HG02943 (cell line): ENCODE data around the gene AKAP6.
"Not testable (repeated sequence)": the region's sequence is repeated elsewhere in the genome, so short reads cannot be mapped to it uniquely, and the experiment has no call there.

Experiments
- ATAC-seq: cut with Tn5 transposase; IDR thresholded peaks from one replicate; pipeline ENCODE4 v1.9.1; 2021; ENCODE audit warnings: mild to moderate bottlenecking, low read depth, moderate library complexity; ENCODE audit not compliant: unreplicated experiment

The AKAP6 gene

GRCh38 chr14:32784405-32784804 lies 455.3 kb downstream of the AKAP6 start:
- ATAC-seq, result no peak

DNA sequence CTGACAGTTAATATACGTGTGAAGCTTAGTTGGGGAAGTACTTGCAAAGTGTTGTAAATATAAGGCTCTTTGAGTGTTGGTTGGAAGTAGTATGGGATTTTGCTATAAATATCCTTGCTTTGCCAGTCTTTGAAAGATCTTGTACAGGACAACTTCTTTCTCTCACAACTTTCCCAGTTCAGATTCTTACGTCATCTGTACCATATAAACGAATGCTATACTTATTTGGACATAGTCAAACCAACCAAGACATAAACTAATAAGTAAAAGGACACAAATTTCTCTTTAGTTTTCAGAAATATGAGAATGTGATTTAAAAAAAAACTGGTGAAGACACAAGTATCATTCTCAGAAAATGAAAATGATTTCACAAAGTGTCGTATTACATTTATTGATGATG lies 456.5 kb downstream of the AKAP6 start:
- ATAC-seq, result no peak

DNA sequence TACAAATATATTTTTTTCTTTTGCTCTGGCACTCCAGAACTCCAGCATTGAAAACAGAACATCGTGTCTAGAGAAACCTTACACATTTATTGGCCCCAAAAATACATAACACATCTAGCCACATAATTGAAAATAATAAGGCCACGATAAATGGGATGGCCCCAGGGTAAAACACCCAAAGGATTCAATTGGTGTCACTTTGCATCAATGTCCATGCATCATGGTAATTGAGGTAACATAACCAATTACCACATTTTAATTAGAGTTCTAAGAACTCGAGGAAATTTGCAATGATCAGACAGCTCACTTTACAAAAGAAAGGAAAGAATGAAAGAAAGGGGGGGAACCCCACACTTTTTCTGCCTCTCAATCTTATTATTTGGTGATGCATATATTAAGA lies 457.8 kb downstream of the AKAP6 start:
- no peak for ATAC-seq

DNA sequence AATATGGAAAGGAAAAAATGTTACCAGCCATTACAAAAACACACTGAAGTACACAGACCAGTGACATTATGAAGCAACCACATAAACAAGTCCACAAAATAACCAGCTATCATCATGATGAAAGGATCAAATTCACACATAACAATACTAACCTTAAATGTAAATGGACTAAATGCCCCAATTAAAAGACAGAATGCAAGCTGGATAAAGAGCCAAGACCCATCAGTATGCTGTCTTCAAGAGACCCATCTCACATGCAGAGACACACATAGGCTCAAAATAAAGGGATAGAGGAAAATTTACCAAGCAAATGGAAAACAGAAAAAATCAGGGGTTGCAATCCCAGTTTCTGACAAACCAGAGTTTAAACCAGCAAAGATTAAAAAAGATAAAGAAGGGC lies 463.9 kb downstream of the AKAP6 start:
- not testable (repeated sequence) for ATAC-seq

- no peak for ATAC-seq
Observed at GRCh38 chr14:32800320-32800719, 471.2 kb downstream of the AKAP6 start.

DNA sequence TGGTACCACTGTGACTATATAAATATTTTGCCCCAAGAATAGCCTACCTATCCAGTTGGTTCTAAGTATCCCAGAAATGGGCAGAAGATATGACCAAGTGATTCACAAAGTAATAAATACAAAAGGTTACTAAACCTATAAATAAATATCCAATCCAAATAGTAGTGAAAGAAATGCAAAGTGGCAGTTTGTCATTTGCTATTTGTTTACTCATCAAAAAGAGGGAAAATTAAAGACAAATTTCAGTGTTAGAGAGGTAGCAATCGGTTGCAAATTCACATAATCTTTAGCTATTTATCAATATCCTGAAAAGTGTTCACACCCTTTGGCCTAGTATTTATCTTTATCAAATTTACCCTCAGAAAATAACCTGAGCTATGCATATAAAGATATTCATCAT lies 473.2 kb downstream of the AKAP6 start:
- ATAC-seq, result no peak

GRCh38 chr14:32805979-32806378 lies 476.9 kb downstream of the AKAP6 start:
- ATAC-seq, result no peak

GRCh38 chr14:32808644-32809043 lies 479.5 kb downstream of the AKAP6 start:
- ATAC-seq, result no peak

- ATAC-seq, result no peak
Observed at GRCh38 chr14:32809255-32809654, 480.2 kb downstream of the AKAP6 start.

GRCh38 chr14:32813401-32813800 lies 484.3 kb downstream of the AKAP6 start:
- no peak for ATAC-seq

GRCh38 chr14:32814721-32815120 lies 485.6 kb downstream of the AKAP6 start:
- ATAC-seq, result no peak

- no peak for ATAC-seq
Observed at GRCh38 chr14:32816588-32816987, 487.5 kb downstream of the AKAP6 start.

GRCh38 chr14:32817780-32818179 lies 488.7 kb downstream of the AKAP6 start:
- no peak for ATAC-seq

DNA sequence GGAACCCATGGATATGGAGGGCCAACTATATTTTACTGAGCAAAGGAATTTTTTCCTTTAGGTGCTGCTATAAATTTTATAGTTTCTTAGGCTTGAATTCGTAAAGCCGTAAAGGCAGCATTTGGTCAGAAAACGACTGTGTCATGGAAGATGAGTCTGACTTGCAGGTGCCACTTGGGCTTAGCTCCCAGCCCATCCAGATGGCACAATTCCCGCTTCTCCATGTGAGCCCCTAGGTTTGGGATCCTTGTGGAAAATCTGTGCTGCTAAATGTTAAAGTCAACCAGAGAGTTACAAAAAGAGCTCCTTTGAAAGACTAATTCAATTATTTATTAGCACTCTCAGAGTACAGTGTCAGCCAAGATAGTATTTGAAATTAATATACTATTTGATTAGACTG lies 489.5 kb downstream of the AKAP6 start:
- no peak for ATAC-seq

GRCh38 chr14:32820181-32820580 lies 491.1 kb downstream of the AKAP6 start:
- no peak for ATAC-seq

- no peak for ATAC-seq
Observed at GRCh38 chr14:32820682-32821081, 491.6 kb downstream of the AKAP6 start.

DNA sequence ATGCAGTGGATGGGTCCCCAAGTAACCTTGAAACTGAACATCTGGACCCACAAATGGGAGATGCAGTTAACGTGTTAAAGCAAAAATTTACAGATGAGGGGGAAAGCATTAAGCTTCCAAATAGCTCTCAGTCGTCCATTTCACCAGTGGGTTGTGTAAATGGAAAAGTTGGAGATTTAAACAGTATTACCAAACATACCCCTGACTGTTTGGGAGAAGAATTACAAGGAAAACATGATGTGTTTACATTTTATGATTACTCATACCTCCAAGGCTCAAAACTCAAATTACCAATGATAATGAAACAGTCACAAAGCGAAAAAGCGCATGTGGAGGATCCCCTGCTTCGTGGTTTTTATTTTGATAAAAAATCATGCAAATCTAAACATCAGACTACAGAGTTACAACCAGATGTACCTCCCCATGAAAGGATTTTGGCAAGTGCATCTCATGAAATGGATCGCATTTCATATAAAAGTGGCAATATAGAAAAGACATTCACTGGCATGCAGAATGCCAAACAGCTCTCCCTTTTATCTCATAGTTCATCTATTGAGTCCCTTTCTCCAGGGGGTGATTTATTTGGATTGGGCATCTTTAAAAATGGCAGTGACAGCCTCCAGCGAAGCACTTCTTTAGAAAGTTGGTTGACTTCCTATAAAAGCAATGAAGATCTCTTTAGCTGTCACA lies 493.0 kb downstream of the AKAP6 start:
- no peak for ATAC-seq

DNA sequence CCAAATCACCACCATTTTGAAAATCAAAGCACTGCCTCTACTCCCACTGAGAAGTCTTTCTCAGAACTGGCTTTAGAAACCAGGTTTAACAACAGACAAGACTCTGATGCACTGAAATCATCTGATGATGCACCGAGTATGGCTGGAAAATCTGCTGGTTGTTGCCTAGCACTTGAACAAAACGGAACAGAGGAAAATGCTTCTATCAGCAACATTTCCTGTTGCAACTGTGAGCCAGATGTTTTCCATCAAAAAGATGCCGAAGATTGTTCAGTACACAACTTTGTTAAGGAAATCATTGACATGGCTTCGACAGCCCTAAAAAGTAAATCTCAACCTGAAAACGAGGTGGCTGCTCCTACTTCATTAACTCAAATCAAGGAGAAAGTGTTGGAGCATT lies 494.6 kb downstream of the AKAP6 start:
- ATAC-seq, result no peak

DNA sequence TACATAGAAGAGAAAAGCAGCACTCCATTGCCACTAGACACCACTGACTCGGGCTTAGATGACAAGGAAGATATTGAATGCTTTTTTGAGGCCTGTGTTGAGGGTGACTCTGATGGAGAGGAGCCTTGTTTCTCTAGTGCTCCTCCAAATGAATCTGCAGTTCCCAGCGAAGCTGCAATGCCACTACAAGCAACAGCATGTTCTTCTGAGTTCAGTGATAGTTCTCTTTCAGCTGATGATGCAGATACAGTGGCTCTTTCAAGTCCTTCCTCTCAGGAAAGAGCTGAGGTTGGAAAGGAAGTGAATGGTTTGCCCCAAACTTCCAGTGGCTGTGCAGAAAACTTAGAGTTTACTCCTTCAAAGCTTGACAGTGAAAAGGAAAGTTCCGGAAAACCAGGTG lies 495.1 kb downstream of the AKAP6 start:
- no peak for ATAC-seq

DNA sequence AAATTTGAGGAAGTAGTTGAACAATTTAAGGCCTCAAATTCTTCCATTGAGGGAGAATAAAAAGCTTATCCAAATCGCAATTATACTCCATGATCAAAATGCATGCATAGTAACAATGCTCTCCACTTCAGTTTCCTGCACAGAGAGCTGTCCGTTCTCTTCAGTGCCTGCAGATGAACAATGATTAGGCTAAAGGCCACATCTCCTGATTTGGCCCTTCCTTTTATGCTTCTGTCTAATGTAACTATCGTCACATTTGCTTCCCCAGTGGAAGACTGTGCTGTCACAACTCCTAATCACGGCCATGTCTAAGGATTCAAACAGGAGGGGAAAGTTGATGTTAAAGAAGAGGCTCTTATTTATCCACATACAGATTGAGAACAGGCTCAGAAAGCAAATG lies 496.0 kb downstream of the AKAP6 start:
- ATAC-seq, result no peak

GRCh38 chr14:32826404-32827082 lies 497.4 kb downstream of the AKAP6 start:
- ATAC-seq, result no peak

GRCh38 chr14:32827514-32827913 lies 498.4 kb downstream of the AKAP6 start:
- ATAC-seq, result no peak
